Body of pancreas (tissue), 4 donors: ENCODE measurements around the gene PLXNB2.

Experiments used
- CTCF ChIP-seq, 7 experiments: fragments of 450-650 bp in 4 of 7; fragments of 200-600 bp in 3 of 7; sonication (generic) in 3 of 7; IDR thresholded peaks; one replicate each; pipeline ENCODE4 v1.5.1; 2016 to 2019; ENCODE audit warnings: antibody characterized with exemption in 7 of 7
- POLR2A ChIP-seq, 3 donors: fragments of 450-650 bp; IDR thresholded peaks; one replicate each; pipeline ENCODE4 v1.6.1; 2016; ENCODE audit warnings: antibody characterized with exemption in 3 of 3, mild to moderate bottlenecking in 2 of 3

DNA sequence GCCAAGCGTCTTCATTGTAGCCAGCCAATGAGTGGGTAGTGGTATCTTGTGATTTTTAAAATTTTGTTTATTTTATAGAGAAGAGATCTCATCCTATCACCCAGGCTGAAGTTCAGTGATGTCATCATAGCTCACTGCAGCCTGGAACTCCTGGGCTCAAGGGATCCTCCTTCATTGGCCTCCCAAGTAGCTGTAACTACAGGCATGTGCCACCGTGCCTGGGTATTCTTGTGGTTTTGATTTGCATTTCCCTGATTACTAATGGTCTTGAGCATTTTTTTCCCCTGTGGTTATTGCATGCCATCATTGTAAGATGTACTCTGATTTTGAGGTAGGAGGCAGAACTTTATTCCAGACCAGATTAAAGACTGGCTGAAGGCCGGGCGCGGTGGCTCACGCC is 21.8 kb upstream of the PLXNB2 start:
- no peak for TF ChIP-seq CTCF (IDR thresholded peaks at IDR 0.05)
- TF ChIP-seq POLR2A (IDR thresholded peaks at IDR 0.05): no peak
